Mesenteric fat pad (tissue), 1 donor: ENCODE measurements around the gene SEC16A. TPM values are rescaled to one million over a fixed set of nuclear protein-coding genes. Genes with fewer than 3 reads are reported as not detected.

ENCODE experiments used
- DNase-seq: peaks from one replicate; pipeline ENCODE4 v3.0.0-alpha.2; 2020; ENCODE audit warnings: low spot score
- microRNA-seq: library from miRNA; unstranded; fragments of <30 nt; microRNA quantifications from one replicate; pipeline ENCODE4 v1.2.0, GENCODE V29; 2020; ENCODE audit warnings: borderline number of aligned reads
- total RNA-seq: library from RNA; stranded (reverse); fragmentation: NEBNext Ultra II Directional; extraction: Animal tissue kit (Norgen Biotek cat#: 25700); gene quantifications from one replicate; pipeline ENCODE4 v1.2.1, GENCODE V29; 2021
- donor health status: DM: yes; HTN: yes; CAD: no.

The SEC16A gene
- total RNA-seq, 1 donor from 2014 or later, result 71.8 TPM

DNA sequence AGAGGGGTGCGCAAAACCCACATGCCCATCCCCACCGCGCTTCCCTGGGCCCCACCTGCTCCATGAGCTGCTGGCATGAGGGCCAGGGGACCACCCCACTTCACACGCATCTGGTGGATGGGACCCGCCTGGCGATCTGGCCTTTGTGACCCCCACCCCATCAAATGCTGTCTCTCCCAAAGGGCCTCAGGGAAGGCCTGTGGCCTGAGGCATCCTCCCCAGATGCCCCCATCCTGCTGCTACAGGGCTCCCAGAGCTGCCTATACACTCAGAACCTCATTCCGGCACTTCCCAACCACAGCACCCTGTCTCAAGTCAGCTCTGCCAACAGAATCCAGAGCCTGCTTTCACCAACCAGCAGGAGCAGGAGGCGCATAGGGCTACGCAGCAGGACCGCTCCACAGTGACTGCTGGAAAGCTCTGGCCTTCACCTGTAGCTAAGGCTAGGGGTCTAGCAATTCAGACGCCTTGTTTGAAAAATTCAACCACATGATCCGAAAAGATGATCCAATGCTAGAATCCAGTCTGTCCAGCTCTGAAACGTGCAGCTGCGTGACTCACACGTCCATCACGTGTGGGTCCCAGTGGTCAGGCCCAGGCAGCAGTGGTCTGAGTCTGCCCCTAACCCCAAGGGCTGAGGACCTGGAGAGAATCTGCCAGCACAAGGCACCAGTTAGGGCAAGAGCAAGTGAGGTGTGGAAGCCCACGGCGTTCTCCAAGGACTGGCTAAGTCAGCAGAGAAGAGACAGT is 81.5 kb downstream of the SEC16A start:
- DNase-seq, result no peak

DNA sequence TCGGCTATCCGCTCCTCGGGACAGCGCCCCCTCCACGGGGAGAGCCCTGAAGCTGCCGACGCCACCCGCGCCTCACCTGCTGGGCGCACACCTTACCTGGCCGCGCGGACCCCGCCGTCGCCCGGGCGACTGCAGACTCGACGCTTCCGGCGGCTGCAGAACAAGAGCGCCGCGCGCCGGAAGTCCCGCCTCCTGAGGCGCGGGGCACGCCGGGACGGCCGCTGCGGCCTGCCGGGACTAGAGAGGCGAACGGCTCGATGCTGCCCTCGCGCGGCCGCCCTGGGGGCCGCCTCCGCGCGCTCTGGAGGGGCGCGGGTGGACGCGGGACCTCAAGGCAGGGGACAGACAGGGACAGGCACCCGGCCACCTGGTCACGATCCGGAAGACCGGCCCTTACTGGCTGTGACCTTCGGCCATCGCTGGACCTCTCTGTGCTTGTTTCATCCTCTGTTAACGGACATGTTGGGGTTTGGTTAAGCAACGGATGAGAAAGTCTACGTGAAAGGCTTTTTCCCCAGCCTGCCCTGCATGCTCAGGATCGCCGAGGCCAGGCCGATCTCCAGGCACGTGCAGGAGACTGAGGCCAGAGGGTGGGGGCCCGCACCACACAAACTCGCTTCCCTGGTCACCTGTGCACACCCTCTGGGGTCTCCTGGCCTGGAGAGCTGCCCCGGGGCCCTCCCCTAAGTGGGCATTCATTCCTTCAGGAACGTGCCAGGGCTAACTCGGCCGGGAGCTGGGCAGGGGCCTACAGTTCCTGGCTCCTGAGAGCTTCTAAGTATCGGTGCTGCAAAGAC is 82.6 kb downstream of the SEC16A start, which contains the start of gene SNAPC4:
Gene SNAPC4, minus strand, starts transcription at position 133 of the 797 bp plus-strand sequence. CDS start 1,742 bp downstream, outside the sequence.
- peak; percentile 95 for DNase-seq

DNA sequence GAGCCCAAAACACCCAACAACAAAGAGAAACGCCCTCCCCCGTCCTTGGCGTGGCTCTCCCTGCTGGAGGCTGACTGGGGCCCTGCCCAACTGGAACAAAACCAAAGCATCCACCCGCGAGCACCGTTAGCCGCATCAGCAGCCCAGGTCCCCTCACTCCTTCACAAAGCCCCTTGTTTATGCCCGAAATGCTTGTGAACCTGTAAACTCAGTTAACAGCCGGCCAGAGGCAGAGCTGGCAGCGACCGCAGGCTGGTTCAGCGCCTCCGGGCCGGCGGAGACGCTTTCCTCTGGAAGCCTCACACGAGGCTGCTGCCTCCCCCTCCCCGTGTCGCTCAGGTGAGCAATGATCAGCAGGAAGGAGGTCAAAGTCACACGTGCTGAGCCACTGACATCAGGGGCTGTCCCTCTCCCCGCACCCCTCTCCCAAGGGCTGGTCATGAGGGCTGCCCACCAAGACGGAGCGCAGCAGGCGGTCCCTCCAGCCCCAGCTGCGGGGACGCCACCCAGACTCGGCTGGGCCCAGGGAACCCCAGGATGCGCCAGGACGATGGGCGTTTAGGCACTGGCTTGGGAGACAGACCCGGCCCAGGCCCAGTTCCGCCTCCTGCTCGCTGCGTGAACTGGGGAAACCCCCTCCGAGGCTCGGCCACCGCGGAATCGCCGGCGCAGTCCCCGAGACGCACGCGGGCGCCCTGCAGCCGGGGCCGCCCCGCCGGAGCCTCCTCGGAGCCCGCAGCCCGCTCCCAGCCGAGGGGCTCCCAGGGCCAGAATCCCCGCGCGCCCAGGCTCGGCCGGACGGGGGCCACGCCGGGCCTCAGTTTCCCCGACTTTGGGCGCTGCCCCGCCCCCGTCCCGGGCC is 83.4 kb downstream of the SEC16A start:
- DNase-seq, result no peak

GRCh38 chr9:136398286-136398685 is 84.6 kb downstream of the SEC16A start:
- no peak for DNase-seq

DNA sequence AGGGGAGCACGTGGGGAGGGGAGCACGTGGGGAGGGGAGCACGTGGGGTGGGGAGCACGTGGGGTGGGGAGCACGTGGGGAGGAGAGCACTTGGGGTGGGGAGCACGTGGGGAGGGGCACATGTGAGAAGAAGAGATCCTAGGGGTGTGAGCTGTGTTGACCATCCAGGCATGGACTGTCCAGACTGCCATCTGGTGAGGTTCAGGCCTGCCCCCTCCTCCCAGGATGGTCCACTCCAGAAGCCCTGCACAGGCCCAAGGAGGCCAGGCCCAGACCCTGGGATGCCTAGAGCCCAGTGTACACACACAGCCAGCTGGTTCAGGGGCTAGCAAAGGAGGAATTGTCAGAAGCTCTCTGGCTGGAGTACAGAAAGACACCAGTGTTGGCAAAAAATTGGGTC is 85.2 kb downstream of the SEC16A start:
- no peak for DNase-seq

- DNase-seq, result no peak
These were observed 86.7 kb downstream of the SEC16A start for GRCh38 chr9:136396219-136396515.

- no peak for DNase-seq
These were observed 87.3 kb downstream of the SEC16A start for GRCh38 chr9:136395345-136396218.

- no peak for DNase-seq
These were observed 87.9 kb downstream of the SEC16A start for GRCh38 chr9:136395020-136395340.

DNA sequence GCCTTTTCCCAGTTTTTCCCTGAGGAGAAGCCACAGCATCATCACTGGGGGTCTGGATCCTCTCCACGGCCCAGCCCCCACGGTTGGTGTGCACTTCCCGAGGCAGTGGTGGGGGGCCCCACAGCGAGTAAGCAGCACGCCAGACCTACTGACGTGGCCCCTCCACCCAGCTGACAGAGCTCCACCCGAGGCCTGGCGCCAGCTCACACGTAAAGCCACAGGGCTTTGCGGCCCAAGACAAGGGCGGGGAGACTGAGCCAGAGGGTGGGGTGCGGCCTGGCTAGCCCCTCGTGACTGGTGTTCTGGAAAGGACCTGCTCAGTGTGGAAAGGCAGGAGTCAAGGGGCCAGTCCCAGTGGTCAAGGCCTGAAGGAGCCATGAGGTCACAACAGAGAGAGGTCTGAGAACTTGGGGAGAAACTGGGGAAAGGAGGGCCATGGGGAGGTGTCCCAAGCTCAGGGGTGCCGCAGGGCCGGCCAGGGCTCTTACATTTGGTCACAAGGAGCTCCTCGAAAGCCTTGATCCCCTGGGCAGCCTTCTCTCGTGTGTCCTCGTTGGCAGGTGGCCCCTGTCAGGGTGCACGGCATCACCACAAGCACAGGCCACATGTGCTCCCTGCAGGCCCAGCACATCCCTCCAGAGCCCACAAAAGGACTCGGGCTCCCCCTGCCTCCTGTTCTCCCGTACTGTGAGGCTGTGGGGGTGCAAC is 88.4 kb downstream of the SEC16A start:
- no peak for DNase-seq

- no peak for DNase-seq
These were observed 89.3 kb downstream of the SEC16A start for GRCh38 chr9:136393531-136393930.

GRCh38 chr9:136392538-136393449 is 90.0 kb downstream of the SEC16A start:
- no peak for DNase-seq

DNA sequence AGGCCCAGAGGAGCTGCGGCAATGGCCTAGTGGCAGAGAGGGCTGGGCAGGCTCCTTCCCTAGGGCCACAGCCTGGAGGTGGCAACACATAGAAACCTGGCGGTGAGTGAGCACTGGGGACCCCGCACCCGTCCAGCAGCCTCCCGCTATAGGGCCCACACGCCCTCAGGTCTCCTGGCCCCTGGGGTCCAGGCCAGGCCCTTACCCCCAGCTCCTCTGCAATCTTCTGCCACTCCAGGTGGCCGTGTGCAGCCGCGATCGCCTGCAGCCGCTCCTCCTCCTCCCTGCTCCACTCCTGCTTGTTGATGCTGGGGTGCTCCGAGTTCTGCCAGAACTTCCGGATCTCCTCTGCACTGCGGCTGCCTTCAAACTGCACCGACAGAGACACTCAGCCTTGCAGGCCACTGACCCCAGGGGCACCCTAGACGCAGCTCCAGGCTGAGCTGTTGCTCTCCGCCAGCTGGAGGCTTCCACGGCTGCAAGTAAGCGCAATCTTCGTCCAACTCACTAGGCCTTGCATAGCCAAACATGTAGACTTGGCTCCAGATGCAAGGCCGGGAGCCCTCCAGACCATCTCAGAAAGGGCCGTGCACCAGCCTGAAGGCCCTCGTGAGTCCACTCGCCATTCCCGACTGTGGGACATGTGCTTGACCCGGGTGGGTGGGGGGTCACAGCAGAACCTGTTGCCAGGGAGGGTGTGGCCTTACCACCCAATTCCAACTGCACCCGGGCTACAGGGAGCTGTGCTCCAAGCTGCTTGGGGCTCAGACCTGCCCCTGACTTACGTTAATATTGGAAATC is 90.9 kb downstream of the SEC16A start:
- DNase-seq, result no peak

Small RNA genes lying within 50 kb of the gene (microRNA-seq; reads per million reads assigned to microRNA genes)
- gene MIR4673, result not detected

Other genes starting within 250 kb of the SEC16A start
- gene QSOX2, start 237.2 kb downstream of the SEC16A start, total RNA-seq, result 10.3 TPM
- gene CCDC187, start 178.9 kb downstream of the SEC16A start, total RNA-seq, result not detected
- gene GPSM1, start 155.5 kb downstream of the SEC16A start, total RNA-seq, result 11.0 TPM
- 22.6 TPM for gene DNLZ, start 119.3 kb downstream of the SEC16A start, total RNA-seq
- gene CARD9, start 109.4 kb downstream of the SEC16A start, total RNA-seq, result 4.3 TPM
- gene SNAPC4, start 82.9 kb downstream of the SEC16A start, total RNA-seq, result 6.3 TPM
- 43.6 TPM for gene ENTR1, start 72.4 kb downstream of the SEC16A start, total RNA-seq
- 47.3 TPM for gene PMPCA, start 72.4 kb downstream of the SEC16A start, total RNA-seq
- gene INPP5E, start 43.2 kb downstream of the SEC16A start, total RNA-seq, result 11.4 TPM
- 89.5 TPM for gene NOTCH1, start 63.0 kb upstream of the SEC16A start, total RNA-seq
- 155 TPM for gene EGFL7, start 179.9 kb upstream of the SEC16A start, total RNA-seq
- 547 TPM for gene AGPAT2, start 204.4 kb upstream of the SEC16A start, total RNA-seq
- gene DIPK1B, start 229.5 kb upstream of the SEC16A start, total RNA-seq, result 3.9 TPM